Activated B cell treated with CpG ODN at 0.5 μM for 24 hours (primary cell): ENCODE results near the gene PRKCE. TPM values are rescaled to one million over a fixed set of nuclear protein-coding genes. Genes with fewer than 3 reads are reported as not detected.
A peak's percentile ranks its signal among the peaks of the same experiment; 100 is the strongest.

Source experiments
- ATAC-seq: fragments of 200-7000 bp; cut with Tn5 transposase; one replicate; pipeline ENCODE4 v1.10.0; 2021; ENCODE audit warnings: low read depth, mild to moderate bottlenecking, moderate library complexity
- CTCF ChIA-PET: fragments of 350-600 bp; sonication (Branson Sonifier 250); formaldehyde crosslinking; loops from one replicate; lab custom pipeline; 2021; ENCODE audit warnings: antibody characterized with exemption; lab: Charles Lee
- POLR2A ChIA-PET: fragments of 350-600 bp; sonication (Branson Sonifier 250); formaldehyde crosslinking; loops from one replicate; lab custom pipeline; 2021; ENCODE audit warnings: antibody characterized with exemption; lab: Charles Lee
- DNase-seq: peaks from one replicate; pipeline ENCODE4 v3.0.0; 2022
- H3K27ac Mint-ChIP-seq: one replicate; pipeline ENCODE4 v1.8.0; 2020; ENCODE audit warnings: mixed read lengths
- H3K27me3 Mint-ChIP-seq: one replicate; pipeline ENCODE4 v1.8.0; 2021; ENCODE audit warnings: mixed read lengths
- H3K36me3 Mint-ChIP-seq: one replicate; pipeline ENCODE4 v1.8.0; 2021; ENCODE audit warnings: low read depth, mixed read lengths
- H3K4me1 Mint-ChIP-seq: one replicate; pipeline ENCODE4 v1.8.0; 2021; ENCODE audit warnings: mixed read lengths
- H3K4me3 Mint-ChIP-seq: one replicate; pipeline ENCODE4 v1.8.0; 2020; ENCODE audit warnings: mild to moderate bottlenecking, mixed read lengths
- H3K9me3 Mint-ChIP-seq: one replicate; pipeline ENCODE4 v1.8.0; 2020; ENCODE audit warnings: mixed read lengths
- intact Hi-C: fragments of 100-400 bp; cut with micrococcal nuclease; formaldehyde crosslinking; loops from one replicate; pipeline ENCODE4 v1.15.1; 2024
- total RNA-seq: library from RNA; stranded (reverse); gene quantifications from 2 replicates; pipeline ENCODE4 v1.2.3, GENCODE V29; 2022
- TF ChIP-seq, protein P1 (sequence below): fragments of 200-600 bp; IDR thresholded peaks from one replicate; pipeline ENCODE4 v1.8.0; 2022; ENCODE audit warnings: antibody characterized with exemption, mild to moderate bottlenecking

The PRKCE gene
- total RNA-seq, 1 donor from 2014 or later = 53.8 TPM

- ATAC-seq = no peak
- no peak for DNase-seq
- Mint-ChIP-seq H3K36me3 (peaks cover 6% of the 10 kb centered on the region), H3K4me3 (no peak overlapping the region), H3K27me3 (no peaks in the 10 kb centered on the region), H3K9me3 (no peaks in the 10 kb centered on the region), H3K4me1 (peaks cover 56% of the 10 kb centered on the region), H3K27ac (peak overlapping the region; percentile 84)
- TF ChIP-seq, protein P1, sequence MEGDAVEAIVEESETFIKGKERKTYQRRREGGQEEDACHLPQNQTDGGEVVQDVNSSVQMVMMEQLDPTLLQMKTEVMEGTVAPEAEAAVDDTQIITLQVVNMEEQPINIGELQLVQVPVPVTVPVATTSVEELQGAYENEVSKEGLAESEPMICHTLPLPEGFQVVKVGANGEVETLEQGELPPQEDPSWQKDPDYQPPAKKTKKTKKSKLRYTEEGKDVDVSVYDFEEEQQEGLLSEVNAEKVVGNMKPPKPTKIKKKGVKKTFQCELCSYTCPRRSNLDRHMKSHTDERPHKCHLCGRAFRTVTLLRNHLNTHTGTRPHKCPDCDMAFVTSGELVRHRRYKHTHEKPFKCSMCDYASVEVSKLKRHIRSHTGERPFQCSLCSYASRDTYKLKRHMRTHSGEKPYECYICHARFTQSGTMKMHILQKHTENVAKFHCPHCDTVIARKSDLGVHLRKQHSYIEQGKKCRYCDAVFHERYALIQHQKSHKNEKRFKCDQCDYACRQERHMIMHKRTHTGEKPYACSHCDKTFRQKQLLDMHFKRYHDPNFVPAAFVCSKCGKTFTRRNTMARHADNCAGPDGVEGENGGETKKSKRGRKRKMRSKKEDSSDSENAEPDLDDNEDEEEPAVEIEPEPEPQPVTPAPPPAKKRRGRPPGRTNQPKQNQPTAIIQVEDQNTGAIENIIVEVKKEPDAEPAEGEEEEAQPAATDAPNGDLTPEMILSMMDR = no peak
- intact Hi-C loops = loop anchor here (1.0 to 5.0 kb wide), 2 partner anchors 9 to 131 kb away; no protein-coding TSS in a partner anchor
- ChIA-PET POLR2A (interaction anchor here (0.9 to 1.8 kb wide), 2 partner anchors 110 to 269 kb away, joined by 3 to 7 read pairs; no protein-coding TSS in a partner anchor), CTCF (interaction anchor here (0.9 to 1.1 kb wide), 2 partner anchors 17 to 138 kb away, joined by 4 read pairs; no protein-coding TSS in a partner anchor)
These were observed 267.1 kb downstream of the PRKCE start for GRCh38 chr2:45918463-45919159.

DNA sequence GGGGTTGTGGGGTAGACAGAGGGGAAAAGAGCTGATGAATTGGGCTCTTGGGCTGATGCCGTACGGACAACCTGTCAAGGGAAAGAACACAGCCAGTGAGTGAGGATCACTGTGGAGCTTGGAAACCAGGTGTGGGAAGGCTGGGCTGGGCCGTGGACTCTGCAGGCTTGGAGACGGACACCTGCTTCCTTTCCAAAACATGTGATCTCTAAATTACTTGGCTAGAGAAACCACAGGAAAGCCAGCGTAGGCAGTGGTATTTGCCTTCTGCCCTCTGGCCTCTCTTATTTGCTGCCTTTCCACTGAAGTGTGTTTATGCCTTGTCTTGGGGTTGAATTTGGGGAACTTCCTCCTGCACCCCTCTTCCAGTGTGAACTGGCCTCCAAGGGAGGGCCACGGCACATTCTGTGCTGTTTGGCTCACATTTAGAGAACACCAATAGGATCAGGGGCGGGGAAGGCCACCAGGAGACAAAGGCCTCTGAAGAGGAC is 267.7 kb downstream of the PRKCE start:
- POLR2A ChIA-PET = interaction anchor here (1.8 kb wide), 1 partner anchor 269 kb away, joined by 7 read pairs; no protein-coding TSS in a partner anchor
- intact Hi-C loops = loop anchor here (1.0 to 5.0 kb wide), 2 partner anchors 10 to 132 kb away; no protein-coding TSS in a partner anchor
- Mint-ChIP-seq H3K27me3 (no peaks in the 10 kb centered on the region), H3K27ac (peak overlapping the region; percentile 84), H3K4me3 (peak overlapping the region; percentile 22), H3K4me1 (peaks cover 51% of the 10 kb centered on the region), H3K9me3 (no peaks in the 10 kb centered on the region), H3K36me3 (peaks cover 4% of the 10 kb centered on the region)
- ATAC-seq (peak; percentile 21), DNase-seq (no peak)
- CTCF ChIA-PET = interaction anchor here (0.9 to 1.1 kb wide), 2 partner anchors 17 to 139 kb away, joined by 4 read pairs; no protein-coding TSS in a partner anchor
- TF ChIP-seq, protein P1 = no peak

- Mint-ChIP-seq H3K4me1 (peaks cover 45% of the 10 kb centered on the region), H3K9me3 (no peaks in the 10 kb centered on the region)
These were observed 268.2 kb downstream of the PRKCE start for GRCh38 chr2:45919711-45920111.

DNA sequence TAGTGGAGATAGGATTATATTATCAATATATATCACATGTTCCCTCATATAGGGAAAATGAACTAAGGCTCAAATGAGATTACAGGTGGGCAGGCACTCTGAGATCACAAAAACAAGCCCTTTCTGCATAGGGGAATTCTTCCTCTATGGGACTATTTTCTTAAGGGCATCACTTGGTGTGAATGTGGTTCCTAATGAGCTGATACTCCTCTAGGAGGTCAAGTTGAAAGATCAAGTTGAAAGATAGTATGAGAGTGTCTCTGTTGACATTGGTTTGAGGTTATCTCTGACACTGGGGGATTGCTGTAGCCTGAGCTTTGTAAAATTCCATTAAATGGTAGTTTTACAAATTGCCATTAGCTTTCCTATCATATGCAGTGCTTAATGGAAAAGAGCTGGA is 270.4 kb downstream of the PRKCE start:
- Mint-ChIP-seq H3K36me3 (no peaks in the 10 kb centered on the region), H3K27ac (no peak overlapping the region), H3K4me3 (no peak overlapping the region), H3K9me3 (no peaks in the 10 kb centered on the region), H3K27me3 (no peaks in the 10 kb centered on the region), H3K4me1 (peaks cover 25% of the 10 kb centered on the region)
- CTCF ChIA-PET = interaction anchor here (0.5 kb wide), 1 partner anchor 275 kb away, joined by 3 read pairs; no protein-coding TSS in a partner anchor
- TF ChIP-seq, protein P1 = no peak
- ATAC-seq (no peak), DNase-seq (no peak)
- POLR2A ChIA-PET = interaction anchor here (0.6 to 0.7 kb wide), 3 partner anchors 9 to 597 kb away, joined by 3 to 7 read pairs (median 5); no protein-coding TSS in a partner anchor
- intact Hi-C loops = no loop called here

More at GRCh38 chr2:45919711-45920111, 268.2 kb downstream of the PRKCE start:
- intact Hi-C loops = loop anchor here (1.0 to 5.0 kb wide), 2 partner anchors 10 to 132 kb away; no protein-coding TSS in a partner anchor
- ATAC-seq (no peak), DNase-seq (no peak)
- ChIA-PET POLR2A (no interaction called here), CTCF (interaction anchor here (1.1 kb wide), 1 partner anchor 16 kb away, joined by 4 read pairs; no protein-coding TSS in a partner anchor)
- peak overlapping the region; percentile 84 for H3K27ac Mint-ChIP-seq
- H3K27me3 Mint-ChIP-seq = no peaks in the 10 kb centered on the region
- peaks cover 4% of the 10 kb centered on the region for H3K36me3 Mint-ChIP-seq
- TF ChIP-seq, protein P1 = no peak
- peak overlapping the region; percentile 22 for H3K4me3 Mint-ChIP-seq
